HG03571 (cell line): ENCODE results near the gene TBC1D22A.

Source experiments
- ATAC-seq: cut with Tn5 transposase; IDR thresholded peaks from one replicate; pipeline ENCODE4 v1.9.1; 2021; ENCODE audit not compliant: unreplicated experiment

Gene TBC1D22A

GRCh38 chr22:46947516-46948257, 185.2 kb downstream of the TBC1D22A start:
- no peak for ATAC-seq

- no peak for ATAC-seq
Measured at GRCh38 chr22:46948411-46949144, 186.1 kb downstream of the TBC1D22A start.

GRCh38 chr22:46951350-46951749, 188.9 kb downstream of the TBC1D22A start:
- ATAC-seq, result no peak

GRCh38 chr22:46951973-46952372, 189.5 kb downstream of the TBC1D22A start:
- ATAC-seq, result no peak

GRCh38 chr22:46953968-46954765, 191.7 kb downstream of the TBC1D22A start:
- no peak for ATAC-seq

GRCh38 chr22:46954781-46955180, 192.3 kb downstream of the TBC1D22A start:
- no peak for ATAC-seq

- no peak for ATAC-seq
Measured at GRCh38 chr22:46956498-46957215, 194.2 kb downstream of the TBC1D22A start.

GRCh38 chr22:46957521-46957920, 195.1 kb downstream of the TBC1D22A start:
- no peak for ATAC-seq

- no peak for ATAC-seq
Measured at GRCh38 chr22:46958191-46958590, 195.7 kb downstream of the TBC1D22A start.

- ATAC-seq, result no peak
Measured at GRCh38 chr22:46958658-46959057, 196.2 kb downstream of the TBC1D22A start.

GRCh38 chr22:46959369-46959768, 196.9 kb downstream of the TBC1D22A start:
- ATAC-seq, result no peak

- no peak for ATAC-seq
Measured at GRCh38 chr22:46961591-46962295, 199.3 kb downstream of the TBC1D22A start.

GRCh38 chr22:46962406-46962805, 200.0 kb downstream of the TBC1D22A start:
- no peak for ATAC-seq

- ATAC-seq, result no peak
Measured at GRCh38 chr22:46963672-46964545, 201.5 kb downstream of the TBC1D22A start.

GRCh38 chr22:46964773-46965550, 202.5 kb downstream of the TBC1D22A start:
- ATAC-seq, result no peak

- no peak for ATAC-seq
Measured at GRCh38 chr22:46965555-46966494, 203.4 kb downstream of the TBC1D22A start.

- ATAC-seq, result no peak
Measured at GRCh38 chr22:46966495-46966845, 204.0 kb downstream of the TBC1D22A start.

GRCh38 chr22:46966846-46967245, 204.4 kb downstream of the TBC1D22A start:
- no peak for ATAC-seq
